HG03457 (cell line): Measurements from ENCODE around the gene RPEL1.

Experiments used
- ATAC-seq: cut with Tn5 transposase; IDR thresholded peaks from one replicate; pipeline ENCODE4 v1.9.1; 2021; ENCODE audit warnings: moderate number of reproducible peaks; ENCODE audit not compliant: unreplicated experiment

The RPEL1 gene

DNA sequence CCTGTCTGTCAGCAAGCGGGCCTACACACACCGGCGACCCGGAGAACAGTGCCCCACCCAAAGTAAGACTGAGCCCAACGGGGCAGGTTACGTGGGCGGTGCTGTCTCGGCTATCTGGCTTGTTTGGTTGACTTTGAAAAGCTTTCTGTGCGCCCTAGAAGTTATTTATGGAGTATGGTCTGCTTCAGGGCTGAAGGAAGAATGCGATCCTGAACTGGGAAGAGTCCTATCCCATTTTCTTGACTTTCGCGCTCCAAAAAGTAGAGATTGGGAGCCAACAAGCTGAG, 32.8 kb downstream of the RPEL1 start:
- ATAC-seq = no peak

GRCh38 chr10:103278862-103279298, 33.2 kb downstream of the RPEL1 start:
- no peak for ATAC-seq

- ATAC-seq = no peak
These were observed 34.3 kb downstream of the RPEL1 start for GRCh38 chr10:103280031-103280430.

- ATAC-seq = no peak
These were observed 34.8 kb downstream of the RPEL1 start for GRCh38 chr10:103280506-103280905.

GRCh38 chr10:103281753-103282152, 36.1 kb downstream of the RPEL1 start:
- ATAC-seq = no peak

GRCh38 chr10:103282961-103283360, 37.3 kb downstream of the RPEL1 start:
- no peak for ATAC-seq

- no peak for ATAC-seq
These were observed 38.5 kb downstream of the RPEL1 start for GRCh38 chr10:103284170-103284569.

- ATAC-seq = no peak
These were observed 42.3 kb downstream of the RPEL1 start for GRCh38 chr10:103287992-103288391.

- ATAC-seq = no peak
These were observed 45.9 kb downstream of the RPEL1 start for GRCh38 chr10:103291588-103291987.

DNA sequence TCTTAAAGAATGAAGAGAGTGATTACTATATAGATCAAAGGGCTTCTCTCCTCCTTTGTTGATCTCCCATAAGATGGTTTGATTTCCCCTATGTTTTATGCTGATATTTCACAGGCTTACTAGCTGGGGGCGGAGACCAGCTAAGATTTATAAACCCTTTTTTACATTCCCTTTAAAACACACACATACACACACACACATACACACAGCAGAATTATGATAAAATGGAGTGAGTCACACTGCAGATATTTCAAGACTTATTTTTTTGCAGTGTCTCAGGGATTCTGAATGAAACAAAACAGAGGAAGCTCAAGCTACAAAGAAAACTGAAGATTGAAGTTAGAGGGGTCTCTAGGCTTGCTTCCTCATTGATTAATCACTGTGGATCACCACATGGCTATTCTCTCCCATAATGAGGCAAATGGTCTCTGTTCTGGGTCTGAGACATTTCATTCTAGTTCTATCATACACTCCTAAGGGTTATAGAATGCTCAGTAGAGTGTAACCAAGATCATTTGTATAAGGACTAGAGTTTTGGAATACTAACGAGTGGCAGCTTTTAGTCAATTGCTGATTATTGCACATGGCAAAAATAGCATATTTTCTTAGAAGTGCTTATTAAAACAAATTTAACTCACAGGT, 49.8 kb downstream of the RPEL1 start:
- no peak for ATAC-seq
